ENCODE results near the gene TRAF3IP3. TPM values are rescaled to one million over a fixed set of nuclear protein-coding genes. Genes with fewer than 3 reads are reported as not detected.

TRAF3IP3 gene
- polyA plus RNA-seq, 2 of the 4 experiments (the other 2 are of a cell fraction) = not detected

DNA sequence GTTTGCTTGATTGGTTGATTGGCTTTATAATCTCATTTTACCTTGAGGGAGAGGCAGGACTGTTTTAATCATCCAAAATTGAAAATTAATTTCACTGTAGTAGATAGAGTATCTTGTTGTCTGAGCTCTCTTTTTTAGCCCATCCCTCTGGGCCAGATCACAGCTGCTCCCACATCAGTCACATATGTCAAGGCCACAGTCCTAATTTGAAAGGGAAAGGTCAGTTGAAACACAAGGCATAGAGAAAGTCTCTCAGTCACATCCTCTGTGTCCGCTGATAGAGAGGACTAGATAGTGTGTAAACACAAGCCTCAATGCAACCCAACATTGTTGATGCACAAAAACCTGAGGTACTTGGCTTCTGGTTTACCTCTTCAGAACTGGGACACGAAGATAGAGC lies 21.7 kb downstream of the TRAF3IP3 start:
- no peak overlapping the region for H3K27ac ChIP-seq
- ChIA-PET CTCF (interaction anchor here (1.2 to 1.7 kb wide), 2 partner anchors 46 to 212 kb away, joined by 3 to 4 read pairs; no protein-coding TSS in a partner anchor), POLR2A (no interaction called here)
- no peaks in the 10 kb centered on the region for H3K9me3 ChIP-seq
- H3K4me2 ChIP-seq = no peak overlapping the region
- no peak for DNase-seq (ENCODE audit: low read depth in 1 of 2, low spot score in 1 of 2)
- WGBS (ENCODE audit: missing lambda C conversion rate) = 37% methylated on average over 2 of the region's 2 CpGs
- no peak overlapping the region for H3K4me3 ChIP-seq
- H3K4me1 ChIP-seq = no peaks in the 10 kb centered on the region
- no peak for FAIRE-seq
- TF ChIP-seq ZNF302 (CRISPR knock-in tag; IDR thresholded peaks at IDR 0.05) (no peak), CHD2 (IDR thresholded peaks at IDR 0.05; ENCODE audit: low read length, partially characterized antibody) (no peak)
- ATAC-seq = no peak

- POLR2A ChIA-PET = no interaction called here
- Histone ChIP-seq H3K4me3 (no peak overlapping the region), H3K4me2 (no peak overlapping the region), H3K27ac (no peak overlapping the region), H3K4me1 (no peaks in the 10 kb centered on the region), H3K9me3 (no peaks in the 10 kb centered on the region)
- WGBS (ENCODE audit: missing lambda C conversion rate) = 84% methylated on average over 1 of the region's 1 CpG
- no peak for ATAC-seq
- DNase-seq (ENCODE audit: low read depth in 1 of 2, low spot score in 1 of 2) = no peak
- CTCF ChIA-PET = interaction anchor here (1.2 to 1.7 kb wide), 2 partner anchors 45 to 212 kb away, joined by 3 to 4 read pairs; no protein-coding TSS in a partner anchor
- no peak for FAIRE-seq
- TF ChIP-seq NPAS2 (CRISPR knock-in tag; IDR thresholded peaks at IDR 0.05; ENCODE audit: borderline replicate concordance) (no peak), ATOH8 (CRISPR knock-in tag; IDR thresholded peaks at IDR 0.05; ENCODE audit: low read depth) (no peak), EHMT2 (IDR thresholded peaks at IDR 0.05; ENCODE audit: low read depth) (no peak), CBX8 (IDR thresholded peaks at IDR 0.05) (no peak), CTCF (IDR thresholded peaks at IDR 0.05) (no peak), RNF2 (IDR thresholded peaks at IDR 0.05; ENCODE audit: borderline replicate concordance, low read depth) (no peak), JUN (IDR thresholded peaks at IDR 0.05) (no peak), POLR2AphosphoS2 (conservative IDR thresholded peaks at IDR 0.05; ENCODE audit: low read length) (no peak), EHF (CRISPR knock-in tag; IDR thresholded peaks at IDR 0.05) (no peak), ZSCAN20 (CRISPR knock-in tag; IDR thresholded peaks at IDR 0.05) (no peak)
These were observed 22.2 kb downstream of the TRAF3IP3 start for GRCh38 chr1:209778102-209778501.

GRCh38 chr1:209780268-209780667 lies 24.4 kb downstream of the TRAF3IP3 start:
- CTCF ChIA-PET = interaction anchor here (1.0 to 1.6 kb wide), 3 partner anchors 8 to 32 kb away, joined by 4 to 5 read pairs (median 4); no protein-coding TSS in a partner anchor

More at GRCh38 chr1:209780268-209780667, 24.4 kb downstream of the TRAF3IP3 start:
- no peak overlapping the region for H3K27ac ChIP-seq
- POLR2A ChIA-PET = no interaction called here
- FAIRE-seq (no peak), DNase-seq (ENCODE audit: low read depth in 1 of 2, low spot score in 1 of 2) (no peak), ATAC-seq (no peak)
- WGBS (ENCODE audit: missing lambda C conversion rate) = 75% methylated on average over 4 of the region's 4 CpGs
- H3K4me2 ChIP-seq = no peak overlapping the region
- no peak for TF ChIP-seq CTCF (IDR thresholded peaks at IDR 0.05)
- TF ChIP-seq, protein P1, sequence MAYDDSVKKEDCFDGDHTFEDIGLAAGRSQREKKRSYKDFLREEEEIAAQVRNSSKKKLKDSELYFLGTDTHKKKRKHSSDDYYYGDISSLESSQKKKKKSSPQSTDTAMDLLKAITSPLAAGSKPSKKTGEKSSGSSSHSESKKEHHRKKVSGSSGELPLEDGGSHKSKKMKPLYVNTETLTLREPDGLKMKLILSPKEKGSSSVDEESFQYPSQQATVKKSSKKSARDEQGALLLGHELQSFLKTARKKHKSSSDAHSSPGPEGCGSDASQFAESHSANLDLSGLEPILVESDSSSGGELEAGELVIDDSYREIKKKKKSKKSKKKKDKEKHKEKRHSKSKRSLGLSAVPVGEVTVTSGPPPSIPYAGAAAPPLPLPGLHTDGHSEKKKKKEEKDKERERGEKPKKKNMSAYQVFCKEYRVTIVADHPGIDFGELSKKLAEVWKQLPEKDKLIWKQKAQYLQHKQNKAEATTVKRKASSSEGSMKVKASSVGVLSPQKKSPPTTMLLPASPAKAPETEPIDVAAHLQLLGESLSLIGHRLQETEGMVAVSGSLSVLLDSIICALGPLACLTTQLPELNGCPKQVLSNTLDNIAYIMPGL (CRISPR knock-in tag; IDR thresholded peaks at IDR 0.05; ENCODE audit: borderline replicate concordance) = no peak
- TF ChIP-seq KDM1A (IDR thresholded peaks at IDR 0.05; ENCODE audit: low read depth) = no peak
- no peak for TF ChIP-seq CBX8 (IDR thresholded peaks at IDR 0.05)
- TF ChIP-seq HDAC2 (IDR thresholded peaks at IDR 0.05) = no peak
- no peak for TF ChIP-seq MYC (IDR thresholded peaks at IDR 0.05; ENCODE audit: borderline replicate concordance, low read length)
- TF ChIP-seq PBX3 (IDR thresholded peaks at IDR 0.05) = no peak
- TF ChIP-seq FOSB (CRISPR knock-in tag; IDR thresholded peaks at IDR 0.05) = no peak
- TF ChIP-seq BHLHE40 (IDR thresholded peaks at IDR 0.05; ENCODE audit: low read depth, low read length) = no peak
- TF ChIP-seq MAFK (IDR thresholded peaks at IDR 0.05; ENCODE audit: partially characterized antibody) = no peak
- TF ChIP-seq ESRRA (IDR thresholded peaks at IDR 0.05; ENCODE audit: borderline replicate concordance, low read length) = no peak
- TF ChIP-seq TFCP2L1 (CRISPR knock-in tag; IDR thresholded peaks at IDR 0.05) = no peak
- H3K4me3 ChIP-seq = no peak overlapping the region
- H3K9me3 ChIP-seq = peaks cover 6% of the 10 kb centered on the region
- H3K4me1 ChIP-seq = peaks cover 6% of the 10 kb centered on the region; the same call in 1 of the 3 replicates

All from A549 (cell line).